SK-N-SH (cell line): Measurements from ENCODE around the gene NKX3-2.

Source experiments
- CHD2 ChIP-seq: fragments of 150-350 bp; IDR thresholded peaks from 2 replicates; pipeline ENCODE4 v1.6.1; 2018; ENCODE audit warnings: low read length; ENCODE audit not compliant: partially characterized antibody
- CTCF ChIP-seq: fragments of 200-600 bp; sonication (generic); IDR thresholded peaks from 2 replicates; pipeline ENCODE4 v1.6.1; 2017; ENCODE audit warnings: antibody characterized with exemption, mild to moderate bottlenecking, moderate library complexity
- JUND ChIP-seq: IDR thresholded peaks from 2 replicates; pipeline ENCODE4 v1.4.0; 2012
- TCF12 ChIP-seq: IDR thresholded peaks from 2 replicates; pipeline ENCODE4 v1.4.0; 2012
- TF ChIP-seq, protein P1 (sequence below): IDR thresholded peaks from 2 replicates; pipeline ENCODE4 v1.6.1; 2012; ENCODE audit warnings: mild to moderate bottlenecking, low read depth, low read length, moderate library complexity

- no peak for TF ChIP-seq CTCF
- TF ChIP-seq JUND = no peak
- TF ChIP-seq CHD2 = no peak
- no peak for TF ChIP-seq TCF12
- TF ChIP-seq, protein P1, sequence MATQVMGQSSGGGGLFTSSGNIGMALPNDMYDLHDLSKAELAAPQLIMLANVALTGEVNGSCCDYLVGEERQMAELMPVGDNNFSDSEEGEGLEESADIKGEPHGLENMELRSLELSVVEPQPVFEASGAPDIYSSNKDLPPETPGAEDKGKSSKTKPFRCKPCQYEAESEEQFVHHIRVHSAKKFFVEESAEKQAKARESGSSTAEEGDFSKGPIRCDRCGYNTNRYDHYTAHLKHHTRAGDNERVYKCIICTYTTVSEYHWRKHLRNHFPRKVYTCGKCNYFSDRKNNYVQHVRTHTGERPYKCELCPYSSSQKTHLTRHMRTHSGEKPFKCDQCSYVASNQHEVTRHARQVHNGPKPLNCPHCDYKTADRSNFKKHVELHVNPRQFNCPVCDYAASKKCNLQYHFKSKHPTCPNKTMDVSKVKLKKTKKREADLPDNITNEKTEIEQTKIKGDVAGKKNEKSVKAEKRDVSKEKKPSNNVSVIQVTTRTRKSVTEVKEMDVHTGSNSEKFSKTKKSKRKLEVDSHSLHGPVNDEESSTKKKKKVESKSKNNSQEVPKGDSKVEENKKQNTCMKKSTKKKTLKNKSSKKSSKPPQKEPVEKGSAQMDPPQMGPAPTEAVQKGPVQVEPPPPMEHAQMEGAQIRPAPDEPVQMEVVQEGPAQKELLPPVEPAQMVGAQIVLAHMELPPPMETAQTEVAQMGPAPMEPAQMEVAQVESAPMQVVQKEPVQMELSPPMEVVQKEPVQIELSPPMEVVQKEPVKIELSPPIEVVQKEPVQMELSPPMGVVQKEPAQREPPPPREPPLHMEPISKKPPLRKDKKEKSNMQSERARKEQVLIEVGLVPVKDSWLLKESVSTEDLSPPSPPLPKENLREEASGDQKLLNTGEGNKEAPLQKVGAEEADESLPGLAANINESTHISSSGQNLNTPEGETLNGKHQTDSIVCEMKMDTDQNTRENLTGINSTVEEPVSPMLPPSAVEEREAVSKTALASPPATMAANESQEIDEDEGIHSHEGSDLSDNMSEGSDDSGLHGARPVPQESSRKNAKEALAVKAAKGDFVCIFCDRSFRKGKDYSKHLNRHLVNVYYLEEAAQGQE = no peak
These were observed 5.2 kb downstream of the NKX3-2 start for GRCh38 chr4:13539047-13539618.
